ENCODE results near the gene NCAPD3. TPM values are rescaled to one million over a fixed set of nuclear protein-coding genes. Genes with fewer than 3 reads are reported as not detected.

NCAPD3 gene
- total RNA-seq, 1 donor from 2014 or later: 25.4 TPM

DNA sequence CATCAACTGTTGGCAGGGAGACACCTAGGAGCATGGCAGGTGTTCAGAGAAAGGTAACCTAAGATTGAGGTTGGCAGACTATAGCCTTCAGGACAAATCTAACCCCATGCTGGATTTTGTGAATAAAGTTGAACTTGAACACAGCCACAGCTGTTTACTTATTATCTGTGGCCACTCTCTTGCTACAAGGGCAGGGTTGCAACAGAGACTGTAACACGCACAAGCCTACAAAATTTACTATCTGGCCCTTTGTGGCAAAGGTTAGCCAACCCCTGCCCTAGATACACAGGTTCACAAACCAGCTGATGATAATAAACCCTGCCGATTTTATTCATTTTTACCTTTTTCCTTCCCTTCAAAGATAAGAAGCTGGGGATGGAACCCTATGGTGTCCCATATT, 26.9 kb upstream of the NCAPD3 start:
- peaks cover 9% of the 10 kb centered on the region for H3K36me3 Mint-ChIP-seq
- peaks cover 19% of the 10 kb centered on the region for H3K4me1 Mint-ChIP-seq
- H3K27me3 Mint-ChIP-seq (ENCODE audit: low read depth): no peaks in the 10 kb centered on the region
- no peak for TF ChIP-seq CTCF (IDR thresholded peaks at IDR 0.05; ENCODE audit: unreplicated experiment)
- no peaks in the 10 kb centered on the region for H3K9me3 Mint-ChIP-seq
- H3K4me3 Mint-ChIP-seq: no peak overlapping the region
- DNase-seq (ENCODE audit: low spot score in 2 of 2, unreplicated experiment in 2 of 2): no peak
- no peak overlapping the region for H3K27ac Mint-ChIP-seq

DNA sequence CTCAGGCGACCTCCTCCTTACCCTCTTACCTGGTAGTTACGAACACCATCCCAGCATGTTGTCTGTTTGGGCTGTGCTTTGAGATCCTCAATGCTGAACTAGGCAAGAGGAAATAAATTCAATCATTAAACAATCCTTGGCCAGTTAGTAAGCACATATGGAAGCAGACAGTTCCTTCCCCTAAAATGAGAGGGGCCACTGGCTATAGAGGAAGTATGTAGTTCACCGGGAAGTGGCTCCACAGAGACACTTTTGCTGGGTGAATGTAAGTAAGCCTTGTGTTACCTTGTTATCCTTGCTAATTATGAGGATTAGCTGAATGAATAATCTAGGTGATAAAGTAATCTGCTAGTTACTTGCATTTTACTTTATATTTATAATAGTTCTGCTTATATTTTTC, 26.5 kb upstream of the NCAPD3 start:
- TF ChIP-seq CTCF (IDR thresholded peaks at IDR 0.05; ENCODE audit: unreplicated experiment): no peak
- no peak overlapping the region for H3K27ac Mint-ChIP-seq
- H3K27me3 Mint-ChIP-seq (ENCODE audit: low read depth): no peaks in the 10 kb centered on the region
- peaks cover 9% of the 10 kb centered on the region for H3K36me3 Mint-ChIP-seq
- no peaks in the 10 kb centered on the region for H3K9me3 Mint-ChIP-seq
- no peak for DNase-seq (ENCODE audit: low spot score in 2 of 2, unreplicated experiment in 2 of 2)
- no peak overlapping the region for H3K4me3 Mint-ChIP-seq
- peaks cover 19% of the 10 kb centered on the region for H3K4me1 Mint-ChIP-seq

DNA sequence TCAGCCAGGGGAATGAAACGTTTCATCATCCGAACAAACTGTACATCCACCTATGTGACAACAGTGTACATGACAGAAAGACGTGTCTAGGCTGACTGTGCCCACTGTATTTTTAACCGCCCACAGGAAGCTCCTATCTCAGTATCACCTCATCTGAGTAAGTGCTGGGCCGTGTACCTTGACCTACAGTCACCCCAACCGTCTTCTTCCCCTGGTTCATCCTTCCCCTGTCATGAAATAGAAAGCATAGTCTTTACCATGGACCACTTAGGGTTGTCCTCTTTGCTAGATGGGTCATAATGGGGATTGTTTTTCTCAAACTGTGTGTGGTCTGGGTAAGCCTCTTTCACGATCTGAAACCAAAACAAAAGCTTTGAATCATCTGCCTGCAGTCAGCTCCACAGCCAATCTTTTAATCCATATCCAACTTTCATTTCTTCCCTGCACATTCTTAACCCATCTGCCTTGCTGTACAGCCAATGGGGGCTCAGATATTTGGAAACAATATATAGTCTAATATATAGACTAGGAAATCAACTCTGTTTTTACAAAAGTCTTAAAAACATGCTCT, 25.2 kb upstream of the NCAPD3 start:
- Mint-ChIP-seq H3K27me3 (ENCODE audit: low read depth) (no peaks in the 10 kb centered on the region), H3K36me3 (peaks cover 17% of the 10 kb centered on the region), H3K27ac (no peak overlapping the region), H3K4me1 (peaks cover 16% of the 10 kb centered on the region), H3K9me3 (no peaks in the 10 kb centered on the region), H3K4me3 (no peak overlapping the region)
- TF ChIP-seq CTCF (IDR thresholded peaks at IDR 0.05; ENCODE audit: unreplicated experiment): no peak
- DNase-seq (ENCODE audit: low spot score in 2 of 2, unreplicated experiment in 2 of 2): no peak

GRCh38 chr11:134246678-134247077, 22.9 kb upstream of the NCAPD3 start:
- H3K9me3 Mint-ChIP-seq: no peaks in the 10 kb centered on the region
- no peak overlapping the region for H3K4me3 Mint-ChIP-seq
- peaks cover under 1% of the 10 kb centered on the region for H3K4me1 Mint-ChIP-seq
- H3K27ac Mint-ChIP-seq: no peak overlapping the region
- peaks cover 28% of the 10 kb centered on the region for H3K36me3 Mint-ChIP-seq
- no peak for TF ChIP-seq CTCF (IDR thresholded peaks at IDR 0.05; ENCODE audit: unreplicated experiment)
- no peak for DNase-seq (ENCODE audit: low spot score in 2 of 2, unreplicated experiment in 2 of 2)
- no peaks in the 10 kb centered on the region for H3K27me3 Mint-ChIP-seq (ENCODE audit: low read depth)

GRCh38 chr11:134246100-134246499, 22.3 kb upstream of the NCAPD3 start:
- Mint-ChIP-seq H3K36me3 (peaks cover 27% of the 10 kb centered on the region), H3K27me3 (ENCODE audit: low read depth) (no peaks in the 10 kb centered on the region), H3K4me1 (no peaks in the 10 kb centered on the region), H3K4me3 (no peak overlapping the region), H3K27ac (no peak overlapping the region), H3K9me3 (no peaks in the 10 kb centered on the region)
- DNase-seq (ENCODE audit: low spot score in 2 of 2, unreplicated experiment in 2 of 2): no peak
- TF ChIP-seq CTCF (IDR thresholded peaks at IDR 0.05; ENCODE audit: unreplicated experiment): no peak

DNA sequence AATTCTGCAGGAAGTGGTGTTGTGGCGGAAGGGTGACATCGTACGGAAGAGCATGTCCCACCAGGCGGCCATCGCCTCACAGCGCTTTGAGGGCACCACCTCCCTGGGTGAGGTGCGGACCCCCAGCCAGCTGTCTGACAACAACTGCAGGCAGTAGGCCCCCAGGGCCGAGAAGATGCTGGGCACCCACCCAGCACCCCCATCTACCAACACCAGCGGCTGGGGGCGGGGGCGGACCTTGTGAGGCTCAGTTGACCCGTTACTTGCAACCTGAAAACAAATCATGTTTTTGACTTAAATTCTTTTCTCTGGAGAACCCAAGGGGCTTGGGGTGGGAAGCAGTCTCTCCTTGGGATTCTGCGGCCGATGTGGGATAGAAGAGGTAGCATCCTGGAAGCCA, 21.7 kb upstream of the NCAPD3 start:
- DNase-seq (ENCODE audit: low spot score in 2 of 2, unreplicated experiment in 2 of 2): no peak
- no peak overlapping the region for H3K4me3 Mint-ChIP-seq
- H3K27ac Mint-ChIP-seq: no peak overlapping the region
- no peaks in the 10 kb centered on the region for H3K27me3 Mint-ChIP-seq (ENCODE audit: low read depth)
- no peaks in the 10 kb centered on the region for H3K4me1 Mint-ChIP-seq
- peaks cover 25% of the 10 kb centered on the region for H3K36me3 Mint-ChIP-seq
- TF ChIP-seq CTCF (IDR thresholded peaks at IDR 0.05; ENCODE audit: unreplicated experiment): no peak
- no peaks in the 10 kb centered on the region for H3K9me3 Mint-ChIP-seq
